ENCODE results near the gene PXMP4.

PXMP4 gene

DNA sequence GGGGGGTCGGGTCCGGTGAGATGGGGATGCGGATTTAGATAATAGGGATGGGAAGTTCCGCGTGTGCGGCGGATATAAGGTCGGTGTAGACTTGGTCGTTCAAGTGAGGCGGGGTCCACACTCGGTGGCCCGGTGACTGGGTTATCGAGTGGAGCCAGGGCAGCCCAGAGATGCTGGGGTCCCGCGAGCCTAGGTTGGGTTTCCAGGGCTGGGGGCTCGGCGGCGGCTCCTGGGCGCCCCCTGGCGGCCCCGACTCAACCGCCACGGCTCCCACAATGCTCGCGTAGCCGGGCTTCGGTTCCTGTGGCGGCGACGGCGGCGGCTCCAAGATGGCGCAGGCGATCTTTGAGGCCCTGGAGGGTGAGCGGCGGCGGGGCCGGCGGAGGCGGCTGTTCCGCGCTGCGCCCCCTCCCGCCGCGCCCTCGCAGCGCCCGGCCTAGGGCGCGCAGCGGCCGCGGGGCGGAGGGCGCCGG lies 11.6 kb upstream of the PXMP4 start, which contains the start of gene ZNF341:
Gene ZNF341, plus strand, starts transcription at position 304 of the 473 bp plus-strand sequence. Its CDS starts 26 bp downstream, at position 330.
- DNase-seq = peak; percentile 90 to 94

GRCh38 chr20:33730946-33731692 lies 11.0 kb upstream of the PXMP4 start:
- DNase-seq = no peak

- no peak for DNase-seq
Measured at GRCh38 chr20:33729101-33729500, 9.0 kb upstream of the PXMP4 start.

DNA sequence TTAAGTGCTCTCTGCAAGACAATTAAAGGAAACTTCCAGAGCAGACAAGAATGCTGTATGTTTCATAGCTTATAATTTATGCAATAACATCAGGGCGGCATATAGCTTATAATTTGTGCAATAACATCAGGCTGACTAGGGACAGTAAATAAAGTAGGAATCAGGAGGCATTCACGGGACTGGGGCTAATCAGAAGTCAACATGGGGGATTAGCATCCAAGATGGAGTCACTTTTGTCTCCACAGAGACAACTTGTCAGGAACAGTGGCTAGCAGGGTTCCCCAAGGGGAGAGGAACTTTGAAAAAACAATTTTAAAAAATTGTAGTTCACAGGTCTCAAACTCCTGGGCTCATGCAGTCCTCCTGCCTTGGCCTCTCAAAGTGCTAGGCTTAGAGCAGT lies 8.4 kb upstream of the PXMP4 start:
- no peak for DNase-seq

- no peak for DNase-seq
Measured at GRCh38 chr20:33727806-33728205, 7.7 kb upstream of the PXMP4 start.

DNA sequence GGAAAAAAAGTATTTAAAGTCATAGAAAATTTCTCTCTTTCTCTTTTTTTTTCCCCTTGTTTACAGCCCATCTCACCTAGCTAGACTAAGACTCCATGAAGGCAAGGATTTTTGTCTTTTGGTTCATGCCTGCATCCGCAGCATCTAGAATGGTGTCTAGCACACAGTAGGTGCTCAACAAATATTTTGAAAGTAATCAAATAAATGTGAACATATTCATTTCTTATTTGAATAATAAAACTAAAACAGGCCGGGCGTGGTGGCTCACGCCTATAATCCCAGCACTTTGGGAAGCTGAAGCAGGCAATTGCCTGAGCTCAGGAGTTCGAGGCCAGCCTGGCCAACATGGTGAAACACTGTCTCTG lies 7.0 kb upstream of the PXMP4 start:
- no peak for DNase-seq

GRCh38 chr20:33725607-33726264 lies 5.6 kb upstream of the PXMP4 start:
- no peak for DNase-seq

GRCh38 chr20:33724439-33725094 lies 4.5 kb upstream of the PXMP4 start:
- no peak for DNase-seq

DNA sequence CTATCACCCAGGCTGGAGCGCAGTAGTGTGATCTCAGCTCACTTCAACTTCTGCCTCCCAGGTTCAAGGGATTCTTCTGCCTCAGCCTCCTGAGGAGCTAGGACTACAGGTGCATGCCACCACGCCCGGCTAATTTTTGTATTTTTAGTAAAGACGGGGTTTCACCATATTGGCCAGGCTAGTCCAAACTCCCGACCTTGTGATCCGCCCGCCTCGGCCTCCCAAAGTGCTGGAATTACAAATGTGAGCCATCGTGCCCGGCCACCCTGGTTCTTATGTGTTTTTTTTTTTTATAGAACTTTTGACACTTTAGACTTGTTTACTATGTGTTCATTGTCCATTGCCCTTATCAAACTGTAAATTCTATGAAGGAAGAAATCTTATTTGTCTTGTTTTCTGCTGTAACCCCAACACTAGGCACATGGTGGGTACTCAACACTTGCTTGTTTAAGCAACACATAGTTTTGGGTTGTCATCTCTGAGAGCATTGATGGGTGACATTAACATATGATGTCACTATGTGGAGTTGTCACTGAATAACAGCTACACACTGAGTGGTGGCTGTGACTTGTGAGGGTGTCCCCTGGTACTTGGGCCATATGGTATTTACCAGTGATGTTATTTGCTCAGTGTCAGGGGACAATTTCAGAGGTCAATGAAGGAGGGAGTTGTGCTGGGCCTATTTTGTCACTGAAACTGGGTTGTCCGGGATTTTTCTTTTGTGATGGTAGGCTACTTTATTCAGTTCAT lies 1.5 kb upstream of the PXMP4 start:
- no peak for DNase-seq

DNA sequence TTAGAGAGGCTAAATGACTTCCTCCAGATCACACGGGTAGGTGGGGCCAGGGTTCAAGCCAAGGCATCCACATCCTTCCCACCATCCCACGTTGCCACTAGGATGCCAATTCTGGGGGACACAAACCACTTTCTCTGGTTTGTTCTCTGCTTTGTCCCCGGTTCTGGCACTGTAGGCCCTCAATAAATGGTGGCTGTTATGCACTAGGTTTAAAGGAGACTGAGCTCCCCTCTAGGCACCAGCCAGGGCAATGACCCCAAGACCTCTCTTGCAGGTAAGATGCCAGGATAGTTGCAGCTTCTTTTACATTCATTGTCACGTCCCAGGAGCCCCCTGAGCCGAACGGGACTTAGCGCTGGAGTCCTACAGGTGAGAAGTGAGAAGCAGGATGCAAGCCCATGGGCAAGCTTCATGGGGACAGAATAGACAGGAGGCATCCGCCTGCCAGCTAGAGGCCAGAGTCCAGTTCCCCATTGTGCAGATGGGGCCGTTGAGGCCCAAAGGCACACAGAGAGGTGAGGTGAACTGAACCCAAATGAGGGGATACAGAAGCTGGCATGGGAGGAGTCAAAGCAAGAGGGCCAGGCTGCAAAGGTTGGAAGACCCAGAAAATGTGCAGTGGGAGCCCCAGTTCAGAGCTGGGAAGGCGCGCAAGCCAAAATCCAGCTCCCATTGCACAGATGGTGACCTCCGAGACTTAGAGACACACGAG lies 677 bp downstream of the PXMP4 start:
- peak in 1 of 2 experiments; percentile 36 for DNase-seq

GRCh38 chr20:33716498-33716897 lies 3.6 kb downstream of the PXMP4 start:
- no peak for DNase-seq

- no peak for DNase-seq
Measured at GRCh38 chr20:33713865-33714367, 6.2 kb downstream of the PXMP4 start.

DNA sequence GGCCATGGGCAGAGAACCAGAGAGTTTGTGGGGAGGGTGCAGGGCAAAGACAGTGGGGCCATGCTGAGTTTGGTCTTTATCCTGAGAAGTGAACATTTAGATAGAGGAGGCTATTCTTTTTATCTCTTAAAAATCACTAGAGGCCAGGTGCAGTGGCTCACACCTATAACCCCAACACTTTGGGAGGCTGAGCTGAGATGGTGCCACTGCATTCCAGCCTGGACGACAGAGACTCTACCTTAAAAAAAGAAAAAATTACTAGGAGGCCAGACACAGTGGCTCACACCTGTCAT lies 8.7 kb downstream of the PXMP4 start:
- no peak for DNase-seq

DNA sequence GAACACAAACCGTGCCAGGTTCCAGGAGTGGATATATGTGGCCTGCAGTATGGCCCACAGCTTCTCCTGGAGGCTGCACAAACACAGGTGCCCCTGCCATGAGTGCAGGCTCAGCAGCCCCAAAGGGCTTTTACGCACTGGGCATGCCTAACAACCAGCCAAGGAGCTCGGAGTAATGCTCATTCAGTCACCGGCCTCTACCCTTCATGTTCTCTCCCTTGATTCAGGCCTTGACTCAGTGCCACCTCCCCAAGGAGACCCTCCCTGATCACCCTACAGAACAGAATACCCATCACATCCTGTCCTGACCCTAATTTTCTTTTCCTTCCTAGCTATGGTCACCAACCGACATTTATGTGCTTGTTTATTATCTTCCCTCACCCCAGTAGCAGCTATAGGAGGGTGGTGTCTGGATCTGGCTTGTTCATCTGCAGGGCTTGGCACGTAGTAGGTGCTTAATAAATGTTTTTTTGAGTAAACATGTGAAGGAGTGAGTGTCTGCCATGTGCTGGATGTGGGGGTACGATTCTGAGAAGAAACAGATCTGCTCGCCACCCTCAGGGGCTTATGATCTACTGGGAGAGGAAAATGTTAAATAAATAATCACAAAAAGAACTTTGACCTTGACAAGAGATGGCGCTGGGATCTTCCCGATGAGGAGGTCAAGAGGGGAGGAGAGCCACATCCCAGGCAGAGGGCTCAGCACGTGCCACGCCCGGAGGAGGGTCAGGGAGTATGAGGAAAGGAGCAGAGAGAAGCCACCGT lies 9.2 kb downstream of the PXMP4 start:
- no peak for DNase-seq

DNA sequence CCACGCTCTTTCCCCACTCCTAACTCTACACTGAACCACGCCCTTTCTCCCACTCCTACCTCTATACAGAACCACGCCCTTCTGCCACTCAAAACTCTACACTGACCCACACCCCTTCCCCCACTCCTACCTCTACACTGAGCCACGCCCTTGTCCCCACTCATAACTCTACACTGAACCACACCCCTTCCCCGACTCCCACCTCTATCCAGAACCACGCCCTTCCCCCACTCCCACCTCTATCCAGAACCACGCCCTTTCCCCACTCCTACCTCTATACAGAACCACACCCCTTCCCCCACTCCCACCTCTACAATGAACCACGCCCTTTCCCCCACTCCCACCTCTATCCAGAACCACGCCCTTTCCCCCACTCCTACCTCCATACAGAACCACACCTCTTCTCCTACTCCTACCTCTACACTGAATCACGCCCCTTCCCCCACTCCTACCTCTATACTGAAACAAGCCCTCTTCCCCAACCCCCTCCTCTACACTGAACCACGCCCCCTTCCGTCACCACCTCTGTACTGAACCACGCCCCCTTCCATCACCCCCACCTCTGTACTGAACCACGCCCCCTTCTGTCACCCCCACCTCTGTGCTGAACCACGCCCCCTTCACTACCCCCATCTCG lies 10.1 kb downstream of the PXMP4 start:
- no peak for DNase-seq

- DNase-seq = peak in 1 of 2 experiments; percentile 24
Measured at GRCh38 chr20:33709398-33709797, 10.7 kb downstream of the PXMP4 start.

- no peak for DNase-seq
Measured at GRCh38 chr20:33707668-33708067, 12.4 kb downstream of the PXMP4 start.

- DNase-seq = no peak
Measured at GRCh38 chr20:33704197-33704924, 15.7 kb downstream of the PXMP4 start.

- DNase-seq = no peak
Measured at GRCh38 chr20:33703498-33704137, 16.5 kb downstream of the PXMP4 start.

DNA sequence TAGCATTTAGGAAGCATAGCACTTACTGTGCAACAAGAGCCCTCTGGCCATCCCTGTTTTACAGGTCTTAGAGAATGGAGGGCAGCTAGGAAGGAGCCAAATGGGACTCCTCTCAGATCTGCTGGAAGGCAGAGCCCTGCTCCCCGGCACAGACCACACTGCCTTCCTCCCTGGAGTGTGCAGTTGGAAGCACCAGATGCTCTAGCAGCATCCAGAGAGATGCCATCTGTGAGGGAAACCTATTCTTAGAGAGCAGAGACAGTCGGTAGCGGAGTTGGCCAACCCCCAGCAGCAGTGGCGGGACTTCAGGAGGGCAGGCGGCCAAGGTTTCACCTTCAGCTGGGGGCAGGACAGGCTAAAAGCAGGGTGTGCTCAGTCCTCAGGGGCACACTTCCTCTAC lies 17.2 kb downstream of the PXMP4 start:
- DNase-seq = no peak

Measured in activated T-cell treated with anti-CD3 and anti-CD28 coated beads, Interleukin-2, amount 50 U/mL, for 48 hours (primary cell).